Endometrial microvascular endothelial cells (primary cell): ENCODE data around the gene ARHGAP24. TPM values are rescaled to one million over a fixed set of nuclear protein-coding genes. Genes with fewer than 3 reads are reported as not detected.

Experiments
- in situ Hi-C: cut with HindIII; loops from 2 replicates; pipeline ENCODE4 v1.10.0; 2017; ENCODE audit warnings: low sequenced_read_pairs, low pct_unique_long_range_greater_than_20kb; ENCODE audit errors: inconsistent ontology term
- total RNA-seq: library from RNA; depleted of rRNA; stranded (reverse); fragments of >200 nt; gene quantifications from one replicate; pipeline ENCODE4 v1.2.3, GENCODE V29; 2015; ENCODE audit errors: inconsistent ontology term

Gene ARHGAP24
- total RNA-seq, 1 donor from 2014 or later = 93.0 TPM

DNA sequence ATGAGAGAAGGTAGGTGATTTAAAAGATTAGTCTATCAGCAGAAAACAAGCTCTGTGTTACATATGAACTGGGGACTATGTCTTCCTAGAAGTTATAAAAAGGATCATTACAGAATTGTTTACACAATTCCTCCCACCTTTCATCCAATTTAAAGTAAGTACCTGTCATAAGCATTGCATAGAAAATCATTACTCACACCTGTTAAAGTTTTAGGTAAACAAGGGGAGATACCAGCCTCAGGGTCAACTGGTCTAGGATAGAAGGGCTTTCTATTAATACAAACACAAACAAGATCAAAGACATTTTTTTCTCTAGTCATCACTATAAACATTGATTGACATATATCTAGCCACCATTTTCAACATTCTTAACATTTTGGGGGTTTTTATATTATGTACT lies 333.9 kb downstream of the ARHGAP24 start:
- in situ Hi-C loops = loop anchor here (25.0 kb wide), 1 partner anchor 153 kb away; no protein-coding TSS in a partner anchor

DNA sequence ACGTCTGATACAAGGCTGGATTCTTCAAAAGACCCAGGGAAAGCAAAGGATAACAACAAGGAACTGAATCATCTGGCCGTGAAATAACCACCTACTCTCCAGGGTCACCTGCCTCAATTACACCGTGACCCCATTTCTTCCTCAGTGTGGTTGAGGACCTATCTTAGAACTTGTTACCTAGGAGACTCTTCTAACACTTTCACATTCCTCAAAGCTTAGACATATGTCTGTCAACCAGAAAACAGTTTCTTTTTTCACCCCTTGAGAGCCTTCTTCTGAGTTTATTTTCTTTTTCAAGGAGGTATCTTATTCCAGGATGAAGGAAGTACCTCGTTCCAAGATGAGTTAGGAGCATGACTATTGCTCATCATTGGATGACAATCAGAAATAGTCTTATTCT lies 337.8 kb downstream of the ARHGAP24 start:
- in situ Hi-C loops = loop anchor here (25.0 kb wide), 1 partner anchor 150 kb away; no protein-coding TSS in a partner anchor

DNA sequence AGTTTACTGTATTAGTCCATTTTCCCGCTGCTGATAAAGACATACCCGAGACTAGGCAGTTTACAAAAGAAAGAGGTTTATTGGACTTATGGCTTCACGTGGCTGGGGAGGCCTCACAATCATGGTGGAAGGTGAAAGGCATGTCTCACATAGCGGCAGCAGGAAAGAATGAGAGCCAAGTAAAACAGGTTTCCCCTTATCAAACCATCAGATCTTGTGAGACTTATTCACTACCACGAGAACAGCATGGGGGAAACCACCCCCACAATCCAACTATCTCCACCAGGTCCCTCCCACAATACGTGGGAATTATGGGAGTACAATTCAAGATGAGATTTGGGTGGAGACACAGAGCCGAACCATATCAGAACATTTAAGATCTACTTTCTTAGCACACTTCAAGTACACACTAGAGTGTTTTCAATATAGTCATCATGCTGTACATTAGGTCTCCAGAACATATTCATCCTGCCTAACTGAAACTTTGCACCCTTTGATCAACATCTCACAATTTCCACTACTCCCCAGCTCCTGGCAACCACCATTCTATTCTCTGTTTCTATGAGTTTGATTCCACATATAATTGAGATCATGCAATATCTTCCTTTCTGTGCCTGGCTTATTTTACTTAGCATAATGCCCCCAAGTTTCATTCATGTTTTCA lies 341.0 kb downstream of the ARHGAP24 start:
- in situ Hi-C loops = loop anchor here (25.0 kb wide), 1 partner anchor 146 kb away; no protein-coding TSS in a partner anchor

DNA sequence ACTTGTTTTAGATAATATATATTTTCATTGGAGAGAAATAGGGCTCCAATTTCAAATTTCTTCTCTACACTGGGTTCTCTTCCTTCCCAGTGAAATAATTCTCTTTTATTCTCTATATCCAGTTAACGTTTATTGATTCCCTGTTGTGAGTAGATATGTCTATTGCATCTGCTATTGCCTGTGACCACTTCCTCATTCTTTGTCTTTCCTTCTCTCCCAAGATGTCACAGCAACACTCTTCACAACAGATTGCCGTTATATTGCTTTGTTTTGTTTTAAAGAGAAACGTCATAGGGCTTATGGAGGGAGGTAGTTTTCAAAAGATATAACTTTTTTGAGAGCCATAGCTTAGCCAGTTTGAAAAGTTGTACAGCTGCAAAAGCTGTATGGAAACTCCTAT lies 343.8 kb downstream of the ARHGAP24 start:
- in situ Hi-C loops = loop anchor here (25.0 kb wide), 1 partner anchor 144 kb away; no protein-coding TSS in a partner anchor

DNA sequence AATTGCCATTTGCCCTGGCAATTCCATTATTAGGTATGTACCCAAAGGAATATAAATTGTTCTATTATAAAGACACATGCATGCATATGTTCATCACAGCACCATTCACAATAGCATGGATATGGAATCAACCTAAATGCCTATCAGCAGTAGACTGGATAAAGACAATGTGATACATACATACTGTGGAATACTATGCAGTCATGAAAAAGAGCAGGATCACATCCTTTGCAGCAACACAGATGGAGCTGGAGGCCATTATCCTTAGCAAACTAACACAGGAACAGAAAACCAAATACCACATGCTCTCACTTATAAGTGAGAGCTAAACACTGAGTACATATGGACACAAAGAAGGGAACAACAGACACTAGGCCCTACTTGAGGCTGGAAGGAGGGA lies 345.2 kb downstream of the ARHGAP24 start:
- in situ Hi-C loops = loop anchor here (25.0 kb wide), 1 partner anchor 142 kb away; no protein-coding TSS in a partner anchor

DNA sequence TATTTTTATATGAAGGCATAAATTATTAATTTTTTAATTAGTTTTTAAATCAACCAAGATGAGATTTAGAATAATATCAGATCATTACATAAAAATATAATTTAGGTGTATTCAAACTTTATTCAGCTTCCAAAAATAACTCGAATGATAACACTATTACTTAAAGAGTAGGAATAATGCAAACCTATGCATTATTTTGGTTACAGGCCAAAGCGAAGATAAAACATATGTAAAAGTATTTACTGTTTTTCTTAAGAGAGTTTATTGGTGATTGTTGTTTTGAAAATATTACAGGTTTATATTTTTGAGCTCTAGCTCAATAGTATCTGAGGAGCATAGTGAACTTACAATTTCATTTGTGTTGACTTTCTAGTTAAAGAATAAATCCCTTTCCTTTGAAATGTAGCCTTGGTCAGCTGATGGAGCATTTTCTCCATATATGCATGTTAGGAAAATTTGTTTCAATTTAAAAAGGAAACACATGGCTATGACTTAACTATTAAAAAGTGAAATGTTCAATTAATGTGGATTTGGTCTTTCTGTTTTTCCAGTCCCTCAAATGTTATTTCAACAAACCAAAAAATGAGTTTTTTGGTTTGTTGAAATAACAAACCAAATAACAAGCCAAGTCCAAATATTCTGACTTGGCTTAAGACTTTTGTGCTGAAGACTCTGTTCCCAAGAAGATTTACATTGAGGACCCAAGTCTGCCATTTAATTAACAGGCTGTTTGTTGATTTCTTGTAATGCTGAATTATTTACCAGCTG lies 346.9 kb downstream of the ARHGAP24 start:
- in situ Hi-C loops = loop anchor here (25.0 kb wide), 1 partner anchor 140 kb away; no protein-coding TSS in a partner anchor

DNA sequence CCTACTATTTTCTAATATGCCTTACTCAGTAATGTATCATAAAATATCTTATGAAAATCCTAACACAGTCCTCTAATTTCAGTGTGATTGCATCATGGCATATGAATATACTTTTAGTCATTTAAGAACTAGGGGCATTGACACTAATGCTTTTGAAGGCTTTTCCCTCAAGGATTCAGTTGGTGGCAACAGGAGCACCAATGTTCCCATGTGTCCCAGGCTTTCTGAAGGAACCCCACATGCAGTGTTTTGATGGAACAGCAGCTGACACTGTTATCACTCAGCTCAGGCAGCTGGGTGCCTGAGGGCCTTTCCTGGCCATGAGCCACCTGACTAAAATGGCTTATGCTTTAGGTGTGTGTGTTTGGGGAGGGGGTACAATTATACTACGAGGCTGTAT lies 348.3 kb downstream of the ARHGAP24 start:
- in situ Hi-C loops = loop anchor here (25.0 kb wide), 1 partner anchor 139 kb away; no protein-coding TSS in a partner anchor

DNA sequence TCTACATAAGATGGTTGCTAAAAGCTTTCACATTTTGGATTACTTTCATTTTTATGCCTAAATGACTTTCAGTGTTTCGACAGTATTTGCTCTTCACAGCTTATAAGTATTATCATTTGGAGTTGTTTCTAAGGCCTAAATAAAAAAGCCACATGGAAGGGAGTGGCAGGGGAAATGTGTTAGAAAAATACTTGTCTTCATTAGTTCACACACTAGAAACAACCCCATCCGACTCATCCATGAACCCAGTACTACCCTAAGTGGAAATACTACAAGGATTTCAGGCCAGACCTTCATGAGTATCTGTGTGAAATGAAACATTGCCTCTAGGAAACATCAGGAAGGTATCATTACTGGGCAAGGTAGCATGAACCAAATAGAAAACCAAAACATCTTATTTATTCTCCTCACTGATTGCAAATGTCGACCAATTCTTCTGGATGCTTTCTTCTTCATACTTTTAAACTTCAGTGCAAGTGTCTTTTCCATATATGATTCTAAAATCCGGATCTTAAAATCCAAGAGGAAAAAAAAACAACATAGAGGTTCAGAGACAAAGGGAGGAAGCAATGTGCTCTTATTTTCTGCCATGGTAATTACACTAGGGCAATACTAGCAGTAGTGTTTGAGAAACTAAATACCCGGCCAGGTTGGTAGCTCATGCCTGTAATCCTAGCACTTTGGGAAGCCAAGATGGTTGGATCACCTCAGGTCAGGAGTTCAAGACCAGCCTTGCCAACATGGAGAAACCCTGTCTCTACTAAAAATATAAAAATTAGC lies 349.4 kb downstream of the ARHGAP24 start:
- in situ Hi-C loops = loop anchor here (25.0 kb wide), 1 partner anchor 138 kb away; no protein-coding TSS in a partner anchor

DNA sequence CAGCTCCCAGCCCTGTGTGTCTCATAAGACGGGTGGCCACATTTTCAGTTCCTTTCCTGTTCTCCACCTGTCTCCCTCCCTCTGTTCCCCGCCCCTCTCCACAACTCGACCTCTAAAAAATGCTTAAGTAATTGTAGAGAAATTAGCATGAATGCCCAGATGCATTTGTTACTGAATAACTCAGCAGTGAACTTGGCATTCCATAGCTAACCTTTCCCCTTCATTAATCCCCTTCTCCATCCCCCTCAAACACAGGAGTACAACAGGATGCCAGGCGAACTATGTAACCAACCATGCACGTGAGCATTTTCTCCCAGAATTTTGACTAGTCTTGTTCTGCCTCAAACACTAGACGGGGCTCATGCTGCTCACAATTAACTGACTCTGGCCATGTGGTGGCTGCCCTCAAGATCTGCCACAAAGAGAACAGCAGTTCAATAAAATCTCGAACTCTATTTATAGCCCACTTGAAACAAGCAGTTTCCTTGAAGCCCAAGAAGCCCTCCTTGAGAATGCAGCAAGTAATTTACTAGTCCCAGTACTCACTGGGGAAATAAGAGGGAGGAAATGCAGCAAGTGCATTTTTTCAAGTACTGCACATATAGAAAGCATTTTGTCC lies 351.2 kb downstream of the ARHGAP24 start:
- in situ Hi-C loops = no loop called here

DNA sequence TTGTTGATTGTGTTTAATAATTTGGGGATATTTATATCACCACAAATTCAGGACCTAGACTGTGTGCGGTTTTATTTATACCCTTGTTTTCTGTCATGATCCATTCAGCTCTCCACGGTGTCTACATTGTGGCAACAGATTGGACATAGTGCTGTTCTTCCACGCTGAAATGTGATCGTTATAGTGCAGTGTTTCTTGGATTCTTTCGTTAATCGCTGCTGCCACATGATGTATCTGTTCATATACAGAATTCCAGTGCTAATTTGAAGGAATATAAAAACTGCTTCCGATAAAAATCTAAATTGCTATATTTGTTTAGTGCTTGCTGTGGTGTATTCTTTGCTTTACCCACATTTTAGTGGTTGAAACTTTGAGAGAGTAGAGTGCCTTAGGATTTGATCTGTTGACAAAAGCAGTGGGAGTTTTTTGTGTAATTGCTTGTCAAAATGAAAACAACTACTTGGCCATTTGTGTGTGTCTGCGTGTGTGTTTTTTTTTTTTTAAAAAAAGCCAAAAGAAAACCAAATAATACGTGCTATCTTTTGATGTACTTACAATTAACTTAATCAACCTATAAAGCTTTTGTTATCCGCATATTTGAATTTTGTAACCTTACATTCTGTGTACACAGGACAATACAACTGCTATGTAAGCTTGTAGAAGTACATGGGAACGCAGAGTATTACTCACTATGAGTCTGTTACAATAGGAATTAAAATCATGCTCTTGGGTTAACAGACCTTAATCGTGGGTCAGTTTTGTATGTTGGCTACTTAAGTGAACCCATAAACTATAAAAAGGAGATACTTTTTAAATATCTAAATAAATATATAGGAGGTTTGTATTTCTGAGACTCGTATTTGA lies 353.3 kb downstream of the ARHGAP24 start:
- in situ Hi-C loops = no loop called here

DNA sequence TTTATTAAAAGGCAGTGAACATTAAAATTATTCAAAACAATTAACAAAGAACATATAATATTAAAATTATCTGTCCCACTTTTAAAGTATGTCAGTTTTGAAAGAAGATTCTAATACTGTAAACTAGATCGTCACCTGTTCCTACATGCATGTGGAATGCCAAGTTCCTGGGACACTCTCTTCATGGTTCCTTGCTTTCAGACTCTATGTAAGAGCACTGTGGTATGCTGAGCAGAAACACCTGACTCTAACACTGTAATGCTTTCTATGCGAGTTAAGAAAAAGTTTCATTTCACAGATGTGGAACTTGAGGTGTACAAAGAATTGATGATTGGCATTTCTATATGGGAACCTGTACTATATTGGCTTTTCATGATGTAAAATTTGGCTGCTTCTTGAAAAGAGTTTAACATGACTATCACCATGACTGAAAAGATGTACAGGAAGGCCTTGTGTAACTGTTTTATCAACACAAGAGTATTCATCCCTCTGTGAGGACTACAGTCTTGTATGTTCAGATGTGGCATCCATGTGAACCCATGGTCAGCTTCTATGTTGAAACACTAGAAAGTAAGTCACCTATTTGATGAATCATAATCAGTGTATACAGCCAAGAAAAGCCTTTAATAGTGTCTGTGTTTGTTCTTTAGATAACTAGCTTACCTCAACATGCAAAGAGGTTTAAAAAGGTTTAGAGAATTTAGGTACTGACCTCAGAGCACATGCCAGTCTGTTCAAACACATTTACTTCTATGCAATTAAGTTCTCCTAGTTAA lies 354.5 kb downstream of the ARHGAP24 start:
- in situ Hi-C loops = no loop called here

DNA sequence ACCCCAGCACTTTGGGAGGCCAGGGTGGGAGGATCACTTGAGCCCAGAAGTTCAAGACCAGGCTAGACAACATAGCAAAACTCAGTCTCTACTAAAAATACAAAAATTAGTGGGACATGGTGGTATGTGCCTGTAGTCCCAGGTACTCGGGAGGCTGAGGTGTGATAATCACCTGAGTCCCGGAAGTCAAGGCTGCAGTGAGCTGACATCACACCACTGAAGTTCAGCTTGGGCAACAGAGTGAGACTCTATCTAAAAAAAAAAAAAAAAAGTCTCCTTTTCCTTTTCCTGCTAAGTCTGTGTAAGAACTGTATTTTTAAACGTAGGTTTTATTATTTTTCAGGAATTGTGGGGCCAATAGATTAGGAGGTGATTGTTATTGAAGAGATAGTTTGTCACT lies 356.7 kb downstream of the ARHGAP24 start:
- in situ Hi-C loops = no loop called here

DNA sequence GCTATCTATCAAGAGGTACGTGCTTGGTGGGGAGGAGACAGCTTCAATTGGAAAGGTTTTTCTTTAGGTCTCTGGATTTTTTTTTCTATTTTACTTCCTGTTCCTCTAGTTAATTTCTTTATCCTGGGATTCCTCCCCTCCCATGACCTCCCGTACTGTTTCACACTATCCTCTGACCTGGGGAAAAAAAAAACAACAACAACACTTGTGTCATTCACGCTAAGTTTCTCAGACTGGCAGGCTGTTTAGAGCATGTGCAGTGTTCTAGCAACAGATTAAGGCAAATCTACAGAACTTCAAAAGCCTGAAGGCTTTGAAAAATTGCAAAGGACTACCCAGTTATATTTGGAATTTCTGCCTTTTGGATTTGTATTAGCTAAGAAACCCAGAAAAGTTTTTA lies 358.4 kb downstream of the ARHGAP24 start:
- in situ Hi-C loops = no loop called here

DNA sequence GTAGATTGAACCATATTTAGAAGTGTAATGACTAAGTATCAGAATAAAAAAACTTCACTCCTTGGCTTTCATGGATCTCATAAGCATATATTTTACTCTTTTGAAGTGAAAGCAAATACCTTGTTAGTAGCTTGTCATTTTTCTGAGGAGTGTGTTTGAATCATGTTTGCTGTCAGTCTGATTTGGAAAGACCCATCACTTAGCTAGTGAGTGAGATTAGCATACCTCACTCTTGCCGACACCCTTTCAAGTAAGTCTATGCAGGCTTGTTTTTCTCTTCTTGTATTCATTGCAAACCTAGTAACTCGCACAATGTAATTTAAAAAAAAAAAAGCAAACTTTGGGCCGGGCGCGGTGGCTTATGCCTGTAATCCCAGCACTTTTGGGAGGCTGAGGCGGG lies 360.0 kb downstream of the ARHGAP24 start:
- in situ Hi-C loops = no loop called here

DNA sequence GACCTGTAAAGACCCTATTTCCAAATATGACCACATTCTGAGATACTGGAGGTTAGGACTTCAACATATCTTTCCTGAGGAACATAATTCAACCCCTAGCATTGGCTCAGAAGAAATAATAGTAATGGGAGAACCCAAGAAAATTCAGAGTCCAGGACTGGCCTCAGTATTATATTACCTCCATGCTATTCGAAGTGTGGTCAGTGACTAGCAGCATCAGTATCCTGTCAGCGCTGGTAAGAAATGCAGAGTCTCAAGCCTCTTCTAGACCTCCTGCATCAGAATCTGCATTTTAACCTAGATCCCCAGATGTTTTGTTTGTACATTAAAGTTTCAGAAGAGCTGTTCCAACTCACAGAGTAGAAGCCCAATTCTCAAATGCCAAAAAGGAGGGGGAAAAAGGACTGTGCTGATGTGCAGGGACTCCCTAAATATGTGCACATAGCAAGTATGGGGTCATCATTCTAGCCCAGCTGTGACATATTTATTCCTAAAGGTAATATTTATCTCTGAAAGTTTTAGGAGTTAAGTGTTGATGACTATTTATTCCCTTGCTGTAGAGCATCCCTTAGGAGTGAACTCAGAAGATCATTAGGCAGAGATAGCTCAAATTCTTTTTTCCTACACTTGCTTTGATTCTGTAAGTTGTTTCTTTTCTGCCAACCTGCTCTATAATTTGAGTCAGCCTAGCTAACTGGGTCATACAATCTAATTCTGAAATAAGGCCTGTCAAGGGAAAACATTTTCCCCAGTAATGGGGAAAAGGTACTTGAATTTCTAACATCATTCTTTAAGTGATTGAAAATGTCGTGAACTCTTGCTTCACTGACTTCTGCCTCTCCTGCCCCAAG lies 361.9 kb downstream of the ARHGAP24 start:
- in situ Hi-C loops = no loop called here

DNA sequence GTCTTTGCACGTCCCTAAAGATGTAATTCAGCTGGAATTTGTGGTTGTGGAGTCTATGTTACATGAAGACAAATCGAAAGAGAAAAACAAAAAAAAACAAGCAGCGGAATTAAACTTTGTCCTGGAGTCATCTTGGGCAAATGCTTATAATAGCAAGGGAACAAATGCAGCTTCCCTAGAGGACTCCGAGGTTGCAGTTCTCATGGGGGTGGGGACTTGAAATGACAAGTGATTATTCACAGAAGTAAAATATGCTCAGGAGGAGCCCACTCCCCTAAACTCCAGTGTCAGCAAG lies 362.4 kb downstream of the ARHGAP24 start:
- in situ Hi-C loops = no loop called here
